ENCODE data around the gene FOXO3B.
"Not testable (repeated sequence)": the region's sequence is repeated elsewhere in the genome, so short reads cannot be mapped to it uniquely, and the experiment has no call there.

The FOXO3B gene

DNA sequence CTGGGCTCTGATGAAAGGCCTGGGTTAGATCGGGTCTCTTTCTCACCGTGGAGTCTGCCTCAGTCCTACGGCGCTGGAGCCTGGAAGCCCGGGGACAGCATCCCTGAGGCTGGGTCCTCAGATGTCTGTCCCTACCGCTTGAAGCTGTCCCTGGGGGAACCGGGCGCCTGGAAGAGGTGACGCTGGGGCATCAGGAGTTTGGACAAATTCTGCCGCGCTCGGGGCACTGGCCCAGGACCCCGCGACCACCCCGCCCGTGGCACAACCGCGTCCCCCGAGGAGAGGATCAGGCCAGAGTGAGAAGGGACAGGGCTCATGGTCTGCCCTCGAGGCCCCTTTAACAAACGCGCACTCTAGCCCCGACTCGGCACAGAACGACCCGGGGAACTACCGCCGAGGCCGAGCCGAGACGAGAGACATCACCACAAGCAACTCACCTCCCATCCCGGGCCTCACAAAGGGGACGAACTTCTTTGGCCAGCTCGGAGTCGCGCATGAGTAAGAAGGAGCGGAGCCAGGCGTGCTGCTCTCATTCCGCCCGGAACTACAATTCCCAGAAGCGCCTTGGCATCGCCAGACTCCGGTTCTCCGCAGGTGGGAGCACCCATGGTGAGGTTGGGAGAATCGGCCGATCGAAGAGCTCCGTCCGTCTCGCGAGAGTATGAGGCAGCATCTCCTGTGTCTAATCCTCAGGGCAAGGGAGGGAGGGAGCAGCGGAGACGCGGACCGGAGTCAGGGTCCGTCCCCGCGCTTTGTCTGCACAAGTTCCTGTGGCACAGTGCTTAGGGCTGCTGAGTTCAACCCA is at the start of gene FOXO3B:
FOXO3B (minus strand) TSS at position 548 of the 805 bp plus-strand sequence. CDS start 663 bp downstream, outside the sequence.
- DNase-seq: peak; percentile 19 to 43

- DNase-seq: not testable (repeated sequence)
Observed at GRCh38 chr17:18723509-18723908, 41.4 kb upstream of the FOXO3B start.

DNA sequence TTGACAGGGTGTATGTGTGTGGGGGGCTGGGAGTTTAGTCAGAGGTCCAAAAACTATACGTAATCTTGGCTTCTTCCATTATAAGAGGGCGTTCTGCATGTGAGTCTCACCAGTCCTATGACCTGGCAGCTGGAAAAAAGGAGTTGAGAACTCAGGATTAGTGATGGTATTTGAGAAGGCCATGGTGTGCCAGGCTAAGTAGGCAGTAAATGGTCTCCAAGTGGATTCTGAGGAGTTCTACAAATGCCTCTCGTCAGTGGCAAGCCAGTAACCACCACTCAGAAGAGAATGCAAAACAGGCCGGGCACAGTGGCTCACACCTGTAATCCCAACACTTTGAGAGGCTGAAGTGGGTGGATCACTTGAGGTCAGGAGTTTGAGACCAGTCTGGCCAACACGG is 40.5 kb upstream of the FOXO3B start:
- DNase-seq: not testable (repeated sequence)

DNA sequence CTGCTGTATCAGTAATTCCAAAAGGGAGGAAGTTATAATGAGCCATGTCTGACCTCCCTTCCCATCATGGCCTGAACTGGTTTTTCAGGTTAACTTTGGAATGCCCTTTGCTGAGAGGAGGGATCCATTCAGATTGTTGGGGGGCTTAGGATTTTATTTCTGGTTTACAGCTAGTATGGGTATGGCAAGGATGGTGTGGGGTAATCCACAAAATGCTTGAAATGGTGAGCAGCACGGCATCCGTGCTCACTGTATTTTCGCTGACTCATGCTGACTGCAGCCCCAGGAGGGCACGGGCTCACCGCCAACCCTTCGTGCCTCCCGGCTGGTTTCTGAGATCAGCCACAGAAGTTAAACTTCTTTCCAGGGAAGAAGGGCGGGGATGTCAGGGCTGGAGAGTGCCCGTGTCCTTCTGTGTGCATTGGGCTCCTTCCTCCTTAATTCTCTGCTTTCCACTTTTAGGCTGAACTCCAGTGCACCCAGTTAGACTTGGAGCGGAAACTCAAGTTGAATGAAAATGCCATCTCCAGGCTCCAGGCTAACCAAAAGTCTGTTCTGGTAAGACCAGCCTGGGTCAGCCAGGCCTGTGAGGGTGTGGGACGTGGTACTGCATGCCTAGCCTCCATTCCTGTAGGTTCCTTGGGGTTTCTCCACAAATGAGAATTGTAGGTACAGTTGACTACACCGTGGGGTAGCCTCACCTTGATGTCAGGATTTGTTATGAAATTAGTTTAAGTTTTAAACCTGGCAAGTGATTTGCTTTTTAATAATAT is 39.8 kb upstream of the FOXO3B start:
- DNase-seq: not testable (repeated sequence)

- not testable (repeated sequence) for DNase-seq
Observed at GRCh38 chr17:18719428-18720110, 37.5 kb upstream of the FOXO3B start.

- DNase-seq: not testable (repeated sequence)
Observed at GRCh38 chr17:18718643-18719427, 36.7 kb upstream of the FOXO3B start.

DNA sequence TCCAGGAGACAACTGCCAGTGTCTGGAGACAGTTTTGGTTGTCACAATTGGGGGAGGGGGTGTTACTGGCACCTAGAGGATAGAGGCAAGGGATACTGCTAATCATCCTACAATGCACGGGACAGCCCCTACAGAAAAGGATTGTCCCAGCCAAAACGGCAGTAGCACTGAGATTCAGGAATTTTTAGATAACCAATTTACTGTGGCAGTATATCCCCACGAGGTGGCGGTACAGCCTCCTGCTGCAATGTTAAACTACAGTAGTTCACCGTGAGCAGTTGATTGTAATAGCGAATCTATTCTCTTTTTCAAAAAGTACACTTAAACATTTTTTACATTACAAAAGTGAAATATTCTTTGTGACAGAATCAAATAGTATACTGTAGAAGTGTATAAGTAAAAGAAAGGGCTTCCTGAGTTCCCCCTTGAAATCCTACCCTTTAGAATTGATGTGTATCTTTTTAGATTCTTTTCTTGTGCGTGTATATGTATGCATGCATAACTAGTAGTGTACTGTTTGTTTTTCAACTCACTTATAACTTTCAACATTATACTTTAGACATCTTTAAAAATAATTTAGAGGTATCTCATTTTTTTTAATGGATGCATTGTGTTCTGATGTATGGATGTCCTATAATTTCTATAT is 30.4 kb upstream of the FOXO3B start:
- peak; percentile 1 to 7 for DNase-seq

GRCh38 chr17:18708215-18708614 is 26.1 kb upstream of the FOXO3B start:
- peak in 1 of 2 experiments; percentile 0 for DNase-seq

DNA sequence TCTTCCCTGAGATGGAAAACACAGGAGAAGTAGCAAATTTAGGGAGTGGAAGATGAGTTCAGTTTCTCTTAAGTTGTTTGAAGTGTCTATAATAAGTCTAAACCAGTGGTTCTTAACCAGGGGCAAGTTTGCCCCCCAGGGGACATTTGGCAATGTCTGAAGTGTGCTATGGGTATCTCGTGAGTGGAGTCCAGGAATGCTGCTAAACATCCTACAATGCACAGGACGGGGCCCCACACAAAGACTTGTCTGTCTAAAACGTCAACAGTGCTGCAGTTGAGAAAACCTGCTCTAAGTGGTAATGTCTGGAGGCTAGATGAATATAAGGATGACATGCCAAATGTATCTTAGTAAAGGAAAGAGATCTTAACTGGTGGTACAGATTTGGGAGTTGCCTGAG is 23.8 kb upstream of the FOXO3B start:
- not testable (repeated sequence) for DNase-seq

DNA sequence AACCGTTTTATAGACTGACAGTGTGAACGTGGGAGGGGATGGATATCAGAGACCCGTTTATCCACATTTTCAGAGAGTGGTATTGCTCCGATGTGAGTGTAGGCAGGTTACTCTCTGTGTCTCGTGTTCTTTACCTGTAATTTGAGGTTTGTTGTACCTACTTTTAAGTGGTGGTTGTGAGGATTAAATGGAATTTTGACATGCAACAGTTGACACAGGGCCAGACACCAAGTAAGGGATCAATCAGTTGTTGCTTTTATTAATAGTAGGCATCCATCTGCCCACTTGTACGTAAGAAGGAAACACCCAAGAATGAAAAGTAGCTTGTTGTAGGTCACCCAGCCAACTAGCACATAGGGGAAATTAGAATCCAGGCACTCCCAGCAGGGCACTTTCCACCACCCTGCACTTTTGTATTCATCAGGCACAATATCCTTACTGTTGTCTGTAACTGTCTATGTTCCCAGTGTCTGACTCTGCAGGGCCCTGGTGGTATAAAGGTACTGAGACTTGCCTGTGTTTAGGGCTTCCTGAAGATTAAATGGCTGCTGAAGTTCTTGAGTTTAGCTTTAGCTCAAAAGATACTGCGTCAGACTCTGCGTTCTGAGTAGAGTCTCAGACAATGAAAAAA is 16.5 kb upstream of the FOXO3B start:
- not testable (repeated sequence) for DNase-seq

DNA sequence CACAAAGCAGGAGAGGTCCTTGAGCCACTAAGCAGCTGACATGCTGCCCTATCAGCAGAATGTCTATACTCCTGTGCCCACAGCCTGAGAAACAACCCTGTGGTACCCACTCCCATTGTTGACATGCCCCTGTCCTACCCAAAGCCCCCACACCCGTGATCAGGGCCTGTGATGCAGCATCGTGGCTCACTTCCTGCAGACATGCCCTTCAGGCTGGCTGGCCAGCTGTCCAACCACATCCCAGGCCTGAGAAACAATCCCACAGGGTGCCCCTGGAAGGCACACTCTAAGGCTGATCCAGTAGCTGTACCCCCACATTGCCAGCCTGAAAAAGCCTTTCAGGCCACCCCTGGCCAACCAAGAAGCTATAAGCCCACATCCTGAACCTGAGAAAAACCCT is 13.0 kb upstream of the FOXO3B start:
- not testable (repeated sequence) for DNase-seq

GRCh38 chr17:18682668-18683067 is 554 bp upstream of the FOXO3B start:
- not testable (repeated sequence) for DNase-seq

- not testable (repeated sequence) for DNase-seq
Observed at GRCh38 chr17:18677381-18677780, 4.7 kb downstream of the FOXO3B start.

DNA sequence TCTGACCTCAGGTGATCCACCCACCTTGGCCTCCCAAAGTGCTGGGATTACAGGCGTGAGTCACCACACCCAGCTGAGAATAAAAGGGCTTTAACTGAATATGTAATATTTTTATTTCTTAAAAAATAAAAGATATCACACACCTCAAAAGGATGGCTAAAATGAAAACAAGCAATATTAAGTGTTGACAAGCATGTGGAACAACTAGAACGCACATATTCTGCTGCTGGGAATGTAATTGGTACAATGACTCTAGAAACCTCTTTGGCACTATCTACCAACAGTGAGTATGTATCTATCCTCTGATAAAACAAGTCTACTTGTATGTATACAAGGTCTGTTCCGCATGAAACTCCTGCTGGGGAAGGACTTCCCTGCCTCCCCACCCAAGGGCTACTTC is 5.2 kb downstream of the FOXO3B start:
- not testable (repeated sequence) for DNase-seq

- DNase-seq: not testable (repeated sequence)
Observed at GRCh38 chr17:18672395-18673227, 9.5 kb downstream of the FOXO3B start.

DNA sequence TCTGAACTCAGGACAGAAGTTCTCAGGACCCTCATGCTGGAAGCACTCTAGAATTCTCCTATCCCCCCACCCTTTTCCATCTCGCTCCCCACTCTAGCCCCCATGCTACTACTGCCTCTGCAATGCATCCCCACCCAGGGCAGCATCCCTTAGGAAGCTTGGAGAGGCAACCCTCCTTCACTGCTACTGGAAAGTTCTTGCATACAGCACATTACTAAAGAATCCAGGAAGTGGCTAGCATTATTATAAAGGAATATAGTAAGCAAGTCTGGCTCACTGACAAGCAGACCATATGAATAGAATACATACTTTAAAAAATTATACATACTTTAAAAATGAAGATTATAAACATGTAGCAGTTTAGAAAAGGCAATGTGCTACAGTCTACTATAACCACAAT is 13.5 kb downstream of the FOXO3B start:
- DNase-seq: not testable (repeated sequence)

GRCh38 chr17:18667535-18667934 is 14.6 kb downstream of the FOXO3B start:
- not testable (repeated sequence) for DNase-seq

- DNase-seq: not testable (repeated sequence)
Observed at GRCh38 chr17:18666326-18666725, 15.8 kb downstream of the FOXO3B start.

- DNase-seq: not testable (repeated sequence)
Observed at GRCh38 chr17:18661924-18662624, 20.0 kb downstream of the FOXO3B start.

DNA sequence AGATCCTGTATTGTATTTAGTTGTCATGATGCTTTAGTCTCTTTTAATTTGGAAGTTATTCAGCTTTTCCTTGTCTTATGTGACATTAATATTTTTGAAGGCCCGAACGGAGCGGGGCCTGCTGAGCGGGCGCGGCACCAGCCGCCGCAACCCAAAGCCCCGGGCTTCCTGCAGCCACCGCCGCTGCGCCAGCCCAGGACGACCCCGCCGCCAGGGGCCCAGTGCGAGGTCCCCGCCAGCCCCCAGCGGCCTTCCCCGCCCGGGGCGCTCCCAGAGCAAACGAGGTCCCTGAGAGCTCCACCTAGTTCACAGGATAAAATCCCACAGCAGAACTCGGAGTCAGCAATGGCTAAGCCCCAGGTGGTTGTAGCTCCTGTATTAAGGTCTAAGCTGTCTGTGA is 32.0 kb downstream of the FOXO3B start:
- DNase-seq: not testable (repeated sequence)

All from AML-193 (cell line).